ENCODE data around the gene ZNF644. TPM values are rescaled to one million over a fixed set of nuclear protein-coding genes. Genes with fewer than 3 reads are reported as not detected.
"Not testable (repeated sequence)": the region's sequence is repeated elsewhere in the genome, so short reads cannot be mapped to it uniquely, and the experiment has no call there.

ZNF644 gene
- total RNA-seq, 1 donor from 2014 or later = 62.3 TPM

GRCh38 chr1:90925928-90926869 is 95.6 kb downstream of the ZNF644 start:
- DNase-seq = no peak

- DNase-seq = no peak
These were observed 96.9 kb downstream of the ZNF644 start for GRCh38 chr1:90924982-90925381.

GRCh38 chr1:90922996-90923395 is 98.8 kb downstream of the ZNF644 start:
- DNase-seq = no peak

GRCh38 chr1:90922202-90922601 is 99.6 kb downstream of the ZNF644 start:
- no peak for DNase-seq

- DNase-seq = no peak
These were observed 101.9 kb downstream of the ZNF644 start for GRCh38 chr1:90919900-90920299.

GRCh38 chr1:90919190-90919719 is 102.6 kb downstream of the ZNF644 start:
- DNase-seq = no peak

- DNase-seq = no peak
These were observed 110.5 kb downstream of the ZNF644 start for GRCh38 chr1:90911353-90911752.

- DNase-seq = no peak
These were observed 119.2 kb downstream of the ZNF644 start for GRCh38 chr1:90902672-90903071.

- no peak for DNase-seq
These were observed 122.6 kb downstream of the ZNF644 start for GRCh38 chr1:90899263-90899662.

- DNase-seq = not testable (repeated sequence)
These were observed 128.2 kb downstream of the ZNF644 start for GRCh38 chr1:90893679-90894078.

- DNase-seq = not testable (repeated sequence)
These were observed 129.0 kb downstream of the ZNF644 start for GRCh38 chr1:90892884-90893283.

- not testable (repeated sequence) for DNase-seq
These were observed 129.6 kb downstream of the ZNF644 start for GRCh38 chr1:90892196-90892595.

- not testable (repeated sequence) for DNase-seq
These were observed 130.1 kb downstream of the ZNF644 start for GRCh38 chr1:90891756-90892155.

GRCh38 chr1:90882221-90882620 is 139.6 kb downstream of the ZNF644 start:
- DNase-seq = no peak

- no peak for DNase-seq
These were observed 140.8 kb downstream of the ZNF644 start for GRCh38 chr1:90881034-90881433.

GRCh38 chr1:90879281-90879680 is 142.6 kb downstream of the ZNF644 start:
- DNase-seq = no peak

- DNase-seq = no peak
These were observed 145.7 kb downstream of the ZNF644 start for GRCh38 chr1:90876101-90876500.
